K562 (cell line): Measurements from ENCODE around the gene LARP4B. TPM values are rescaled to one million over a fixed set of nuclear protein-coding genes. Genes with fewer than 3 reads are reported as not detected.

Experiments
- ATAC-seq: fragments of 200-7000 bp; cut with Tn5 transposase; 3 replicates; pipeline ENCODE4 v1.9.1; 2020; ENCODE audit warnings: moderate library complexity
- BruUV-seq: library from RNA; stranded (reverse); fragments of 400-500 nt; replicated peaks from 2 replicates; lab custom pipeline; 2021; lab: Mats Ljungman, UMichigan
- CTCF ChIA-PET: fragments of 300-600 bp; formaldehyde crosslinking; extraction: SDS; loops from one replicate; lab custom pipeline; 2021; ENCODE audit warnings: low intra/inter-chr PET ratio; lab: Yijun Ruan, JAX
- POLR2A ChIA-PET: fragments of 300-600, 350-650 bp; sonication (Branson Sonifier 250); formaldehyde crosslinking; extraction: SDS; loops from one replicate; lab custom pipeline; 2021; ENCODE audit warnings: antibody characterized with exemption, inconsistent platforms; lab: Yijun Ruan, JAX
- DNase-seq, 4 experiments: peaks; one replicate each; pipeline versions ENCODE4 v3.0.0 to v3.0.0-alpha.2; 2011 to 2018; ENCODE audit warnings: low spot score in 3 of 4, mixed read lengths in 3 of 4; ENCODE audit errors: extremely low read depth in 1 of 4
- FAIRE-seq: peaks from 2 replicates; lab custom pipeline; 2011; peaks lifted over from hg19 to GRCh38; lab: Jason Lieb, UNC
- H2AFZ ChIP-seq: 2 replicates; pipeline ENCODE4 v1.6.0; 2011; ENCODE audit warnings: low read depth, low read length, control low read depth, inconsistent platforms
- H3K27ac ChIP-seq: fragments of 200-600 bp; 3 replicates; pipeline ENCODE4 v1.8.0; 2011; ENCODE audit warnings: low read depth, mild to moderate bottlenecking, control low read depth, inconsistent platforms, low read length, moderate library complexity, mixed read lengths; ENCODE audit errors: extremely low read depth
- H3K27me3 ChIP-seq, 2 experiments: fragments of 300-600 bp in 1 of 2; 2 replicates in 1 of 2; 3 replicates in 1 of 2; pipeline versions ENCODE4 v1.6.0 to v1.8.0; 2011; ENCODE audit warnings: inconsistent platforms in 2 of 2, low read length in 2 of 2, mild to moderate bottlenecking in 1 of 2, mixed read lengths in 1 of 2, moderate library complexity in 1 of 2; ENCODE audit not compliant: control insufficient read depth in 2 of 2, insufficient read depth in 2 of 2
- H3K36me3 ChIP-seq: fragments of 300-600 bp; 3 replicates; pipeline ENCODE4 v1.8.0; 2011; ENCODE audit warnings: mild to moderate bottlenecking, low read length, inconsistent platforms; ENCODE audit not compliant: control insufficient read depth, insufficient read depth
- H3K4me1 ChIP-seq, 2 experiments: fragments of 200-600 bp in 1 of 2; replicated peaks in 1 of 2; 2 replicates in 1 of 2; 3 replicates in 1 of 2; pipeline versions ENCODE4 v1.5.1 to v1.8.0; 2011; ENCODE audit warnings: inconsistent platforms in 2 of 2, low read length in 2 of 2, mild to moderate bottlenecking in 1 of 2, mixed read lengths in 1 of 2, moderate library complexity in 1 of 2; ENCODE audit not compliant: control insufficient read depth in 2 of 2, insufficient read depth in 2 of 2
- H3K4me2 ChIP-seq: 2 replicates; pipeline ENCODE4 v1.6.1; 2011; ENCODE audit warnings: low read length, control low read depth, inconsistent platforms, mixed read lengths; ENCODE audit not compliant: insufficient read depth
- H3K4me3 ChIP-seq: fragments of 200-600 bp; sonication (generic), shearing (Covaris generic); 2 replicates; pipeline ENCODE4 v1.5.1; 2016; ENCODE audit warnings: control low read depth, inconsistent platforms
- H3K79me2 ChIP-seq: fragments of 200-600 bp; 3 replicates; pipeline ENCODE4 v1.8.0; 2011; ENCODE audit warnings: low read length, inconsistent platforms; ENCODE audit not compliant: control insufficient read depth, insufficient read depth
- H3K9ac ChIP-seq, 2 experiments: 2 replicates each; pipeline versions ENCODE4 v1.6.0 to v1.6.1; 2011; ENCODE audit warnings: low read depth in 2 of 2, low read length in 2 of 2, control low read depth in 1 of 2, inconsistent platforms in 1 of 2, mild to moderate bottlenecking in 1 of 2, mixed read lengths in 1 of 2; ENCODE audit not compliant: insufficient read depth in 1 of 2
- H3K9me1 ChIP-seq: one replicate; pipeline ENCODE4 v1.6.0; 2011; ENCODE audit warnings: inconsistent platforms, mild to moderate bottlenecking, low read length, moderate library complexity; ENCODE audit not compliant: control insufficient read depth, insufficient read depth
- H3K9me3 ChIP-seq: replicated peaks from 2 replicates; pipeline ENCODE4 v1.5.1; 2011; ENCODE audit warnings: low read depth, low read length, inconsistent platforms; ENCODE audit not compliant: control insufficient read depth, insufficient read depth
- H4K20me1 ChIP-seq: replicated peaks from 2 replicates; pipeline ENCODE4 v1.6.1; 2011; ENCODE audit warnings: low read length, inconsistent platforms, mixed read lengths; ENCODE audit not compliant: control insufficient read depth, insufficient read depth
- ASH1L ChIP-seq: fragments of 450-650 bp; IDR thresholded peaks from 2 replicates; pipeline ENCODE4 v1.6.1; 2018; ENCODE audit warnings: borderline replicate concordance, mild to moderate bottlenecking, low read depth; ENCODE audit not compliant: partially characterized antibody
- GTF2E2 ChIP-seq: fragments of 200-800 bp; sonication (Bioruptor generic); IDR thresholded peaks from 2 replicates; pipeline ENCODE4 v1.6.1; 2016; ENCODE audit warnings: missing genetic modification characterization, missing compliant biosample characterization
- PCBP1 ChIP-seq: fragments of 200-400 bp; formaldehyde crosslinking; IDR thresholded peaks from 2 replicates; pipeline ENCODE4 v1.6.1; 2018; ENCODE audit warnings: mild to moderate bottlenecking, low read depth, low read length; ENCODE audit not compliant: poor library complexity, severe bottlenecking
- PTRF ChIP-seq: fragments of 450-650 bp; IDR thresholded peaks from 2 replicates; pipeline ENCODE4 v1.6.1; 2016; ENCODE audit warnings: mild to moderate bottlenecking, missing genetic modification characterization, missing compliant biosample characterization
- PTTG1 ChIP-seq: fragments of 450-650 bp; IDR thresholded peaks from 2 replicates; pipeline ENCODE4 v1.6.1; 2016; ENCODE audit warnings: low read depth, mild to moderate bottlenecking, missing genetic modification characterization, missing compliant biosample characterization
- SMARCE1 ChIP-seq: fragments of 450-650 bp; IDR thresholded peaks from 2 replicates; pipeline ENCODE4 v1.7.1; 2016; ENCODE audit warnings: mild to moderate bottlenecking
- TAF1 ChIP-seq: IDR thresholded peaks from 2 replicates; pipeline ENCODE4 v1.6.1; 2011; ENCODE audit warnings: mild to moderate bottlenecking, low read length, moderate library complexity; ENCODE audit not compliant: insufficient read depth, control insufficient read depth, severe bottlenecking; ENCODE audit errors: extremely low read depth
- TAF7 ChIP-seq: fragments of 450-650 bp; IDR thresholded peaks from 2 replicates; pipeline ENCODE4 v1.6.1; 2016; ENCODE audit warnings: missing genetic modification characterization, missing compliant biosample characterization
- ZNF316 ChIP-seq: fragments of 450-650 bp; IDR thresholded peaks from 2 replicates; pipeline ENCODE4 v1.6.1; 2016
- WGBS: fragments of 100-300 bp; shearing (Covaris generic); methylation state at CpG from one replicate; pipeline ENCODE4 v1.1.6; 2016; ENCODE audit warnings: low coverage, mixed read lengths; ENCODE audit not compliant: insufficient coverage; ENCODE audit errors: missing lambda C conversion rate; 5-methylcytosine and 5-hydroxymethylcytosine counted together
- in situ Hi-C: fragments of 300-500 bp; cut with MboI; formaldehyde crosslinking; loops from 4 replicates; pipeline ENCODE4 v1.15.0; 2018; ENCODE audit warnings: inconsistent platforms, mixed read lengths
- intact Hi-C: fragments of 100-400 bp; cut with micrococcal nuclease; formaldehyde crosslinking; loops from 2 replicates; pipeline ENCODE4 v1.14.2; 2022
- polyA plus RNA-seq, 8 experiments: library from polyadenylated mRNA; depleted of rRNA in 4 of 8; stranded (reverse) in 5 of 8; unstranded in 3 of 8; fragments of >200 nt; fragmentation: Nextera tagmentation in 2 of 8; fragmentation: Illumina TruSeq in 1 of 8; extraction: Ambion mirVana in 2 of 8; extraction: Trizol in 1 of 8; gene quantifications; 2 replicates each; pipeline versions ENCODE4 v1.2.1 to v1.2.3, GENCODE V29; 2011 to 2014; ENCODE audit warnings: inconsistent platforms in 1 of 8, missing spikeins in 1 of 8
- total RNA-seq, 7 experiments: library from RNA; depleted of rRNA in 6 of 7; stranded (reverse); fragments of >200 nt in 6 of 7; fragmentation: Illumina TruSeq in 2 of 7; extraction: Trizol in 2 of 7; gene quantifications; 2 replicates each; pipeline versions ENCODE4 v1.2.1 to v1.2.3, GENCODE V29; 2011 to 2021; ENCODE audit warnings: low replicate concordance in 1 of 7
- TF ChIP-seq, protein P1 (sequence below): sonication (generic); formaldehyde crosslinking; IDR thresholded peaks from 2 replicates; pipeline ENCODE4 v1.8.0; 2023; ENCODE audit warnings: mild to moderate bottlenecking, missing genetic modification reagents

The LARP4B gene
- total and polyA plus RNA-seq, 9 of the 15 experiments (the other 6 are each of a cell fraction or from before 2014, with no cell fraction given): 11.8 to 130 (median 42.6) TPM

DNA sequence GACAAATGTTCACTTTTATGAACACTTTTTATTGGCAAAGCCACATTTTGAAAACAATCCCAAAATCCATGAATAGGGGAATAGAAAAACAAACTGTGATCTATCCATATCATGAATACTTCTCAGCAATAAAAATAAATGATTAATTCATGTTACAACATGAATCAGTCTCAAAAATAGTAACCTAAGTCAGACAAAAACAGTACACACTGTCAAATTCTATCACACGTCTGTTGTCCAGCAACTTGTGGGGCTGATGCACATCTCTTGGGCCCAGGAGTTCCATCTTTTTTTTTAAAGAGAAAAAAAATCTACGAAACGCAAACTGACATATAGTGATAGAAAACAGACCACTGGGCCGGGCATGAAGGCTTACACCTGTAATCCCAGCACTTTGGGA is 71.0 kb downstream of the LARP4B start (continued):
- TF ChIP-seq ASH1L (no peak), PTRF (tag) (no peak), PCBP1 (no peak), PTTG1 (no peak), GTF2E2 (no peak)

DNA sequence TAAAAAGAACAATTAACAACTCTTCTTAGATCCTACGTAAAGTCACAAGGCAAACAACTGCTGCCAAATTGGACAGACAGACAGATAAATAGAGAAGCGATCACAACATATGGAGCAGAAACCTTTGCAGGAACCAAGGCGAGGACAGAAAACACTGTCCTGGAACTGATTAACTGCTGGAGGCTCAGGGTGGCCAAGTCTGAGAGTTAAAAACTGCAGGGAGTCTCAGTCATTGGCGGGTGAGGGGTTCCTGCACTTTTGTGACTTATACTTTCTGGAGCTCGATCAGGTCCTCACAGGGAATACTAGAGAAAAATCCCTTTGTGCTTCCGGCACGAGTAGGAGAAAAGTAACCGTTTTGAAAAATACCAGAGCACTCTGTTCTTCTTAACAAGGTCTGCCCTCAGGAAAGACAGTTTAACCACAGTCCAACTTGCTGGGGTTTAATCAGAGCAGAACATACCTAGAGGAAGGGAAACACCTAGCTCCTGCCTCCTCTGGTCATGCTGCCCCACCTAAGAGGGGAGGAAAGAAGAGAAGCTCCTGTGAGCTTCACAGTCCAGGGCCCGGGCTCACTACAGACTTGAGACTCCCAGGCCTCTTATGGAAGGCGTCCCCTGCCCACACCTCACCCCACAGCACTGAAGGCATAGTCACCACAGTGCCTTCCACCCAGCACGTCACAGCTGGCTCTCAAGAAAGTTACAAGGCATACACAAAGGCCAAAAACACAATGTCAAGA is 74.9 kb downstream of the LARP4B start:
- TF ChIP-seq TAF1 (no peak), TAF7 (tag) (no peak), ZNF316 (no peak), SMARCE1 (no peak)
- TF ChIP-seq, protein P1, sequence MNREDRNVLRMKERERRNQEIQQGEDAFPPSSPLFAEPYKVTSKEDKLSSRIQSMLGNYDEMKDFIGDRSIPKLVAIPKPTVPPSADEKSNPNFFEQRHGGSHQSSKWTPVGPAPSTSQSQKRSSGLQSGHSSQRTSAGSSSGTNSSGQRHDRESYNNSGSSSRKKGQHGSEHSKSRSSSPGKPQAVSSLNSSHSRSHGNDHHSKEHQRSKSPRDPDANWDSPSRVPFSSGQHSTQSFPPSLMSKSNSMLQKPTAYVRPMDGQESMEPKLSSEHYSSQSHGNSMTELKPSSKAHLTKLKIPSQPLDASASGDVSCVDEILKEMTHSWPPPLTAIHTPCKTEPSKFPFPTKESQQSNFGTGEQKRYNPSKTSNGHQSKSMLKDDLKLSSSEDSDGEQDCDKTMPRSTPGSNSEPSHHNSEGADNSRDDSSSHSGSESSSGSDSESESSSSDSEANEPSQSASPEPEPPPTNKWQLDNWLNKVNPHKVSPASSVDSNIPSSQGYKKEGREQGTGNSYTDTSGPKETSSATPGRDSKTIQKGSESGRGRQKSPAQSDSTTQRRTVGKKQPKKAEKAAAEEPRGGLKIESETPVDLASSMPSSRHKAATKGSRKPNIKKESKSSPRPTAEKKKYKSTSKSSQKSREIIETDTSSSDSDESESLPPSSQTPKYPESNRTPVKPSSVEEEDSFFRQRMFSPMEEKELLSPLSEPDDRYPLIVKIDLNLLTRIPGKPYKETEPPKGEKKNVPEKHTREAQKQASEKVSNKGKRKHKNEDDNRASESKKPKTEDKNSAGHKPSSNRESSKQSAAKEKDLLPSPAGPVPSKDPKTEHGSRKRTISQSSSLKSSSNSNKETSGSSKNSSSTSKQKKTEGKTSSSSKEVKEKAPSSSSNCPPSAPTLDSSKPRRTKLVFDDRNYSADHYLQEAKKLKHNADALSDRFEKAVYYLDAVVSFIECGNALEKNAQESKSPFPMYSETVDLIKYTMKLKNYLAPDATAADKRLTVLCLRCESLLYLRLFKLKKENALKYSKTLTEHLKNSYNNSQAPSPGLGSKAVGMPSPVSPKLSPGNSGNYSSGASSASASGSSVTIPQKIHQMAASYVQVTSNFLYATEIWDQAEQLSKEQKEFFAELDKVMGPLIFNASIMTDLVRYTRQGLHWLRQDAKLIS (CRISPR knock-in tag): no peak
- H2AFZ ChIP-seq: no peak overlapping the region
- H4K20me1 ChIP-seq: no peaks in the 10 kb centered on the region
- DNase-seq (no peak), FAIRE-seq (no peak), ATAC-seq (no peak)
- no peaks in the 10 kb centered on the region for H3K9me1 ChIP-seq
- H3K79me2 ChIP-seq: peaks cover 47% of the 10 kb centered on the region
- no peak overlapping the region for H3K9ac ChIP-seq
- H3K36me3 ChIP-seq: peaks cover 89% of the 10 kb centered on the region
- 84% methylated on average over 11 of the region's 11 CpGs for WGBS
- ChIA-PET CTCF (no interaction called here), POLR2A (interaction anchor here (0.7 kb wide), 1 partner anchor 28 kb away, joined by 3 read pairs; no protein-coding TSS in a partner anchor)
- intact Hi-C loops (no loop called here), in situ Hi-C loops (no loop called here)
- H3K4me1 ChIP-seq: no peaks in the 10 kb centered on the region
- no peaks in the 10 kb centered on the region for H3K27me3 ChIP-seq
- H3K4me2 ChIP-seq: no peak overlapping the region
- no peak overlapping the region for H3K4me3 ChIP-seq
- no peak overlapping the region for H3K27ac ChIP-seq
- H3K9me3 ChIP-seq: no peaks in the 10 kb centered on the region
- no TSS peak for BruUV-seq
